Measurements from ENCODE around the gene CFAP107.

Gene CFAP107

DNA sequence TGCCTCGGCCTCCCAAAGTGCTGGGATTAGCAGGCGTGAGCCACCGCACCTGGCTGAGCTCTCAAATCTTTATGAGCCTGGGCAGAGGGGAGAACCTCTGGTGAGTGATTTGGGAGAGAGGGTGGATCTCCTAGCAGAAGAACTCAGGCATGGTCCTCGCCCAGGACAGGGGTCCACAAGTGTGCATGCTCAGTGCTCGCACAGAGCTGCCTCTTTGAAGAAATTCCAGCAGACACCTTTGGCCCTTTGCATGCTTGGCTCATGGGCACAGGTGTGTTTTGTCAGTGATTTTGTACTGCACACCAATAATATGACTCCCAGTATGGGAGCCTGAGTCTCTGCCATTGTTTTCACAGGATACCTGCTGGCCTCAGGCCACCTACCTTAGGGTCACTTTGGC lies 15.8 kb downstream of the CFAP107 start:
- no peak overlapping the region for H3K27ac ChIP-seq

GRCh38 chr1:12762766-12763165 lies 16.8 kb downstream of the CFAP107 start:
- H3K27ac ChIP-seq = no peak overlapping the region
- no peak for TF ChIP-seq CTCF (conservative IDR thresholded peaks at IDR 0.05)

More for the DNA sequence above, 15.8 kb downstream of the CFAP107 start:
- no peak for TF ChIP-seq CTCF (conservative IDR thresholded peaks at IDR 0.05)

- TF ChIP-seq CTCF (conservative IDR thresholded peaks at IDR 0.05) = no peak
- no peak overlapping the region for H3K27ac ChIP-seq
Measured at GRCh38 chr1:12763479-12763878, 17.5 kb downstream of the CFAP107 start.

GRCh38 chr1:12764016-12764415 lies 18.0 kb downstream of the CFAP107 start:
- TF ChIP-seq CTCF (conservative IDR thresholded peaks at IDR 0.05) = no peak
- no peak overlapping the region for H3K27ac ChIP-seq

DNA sequence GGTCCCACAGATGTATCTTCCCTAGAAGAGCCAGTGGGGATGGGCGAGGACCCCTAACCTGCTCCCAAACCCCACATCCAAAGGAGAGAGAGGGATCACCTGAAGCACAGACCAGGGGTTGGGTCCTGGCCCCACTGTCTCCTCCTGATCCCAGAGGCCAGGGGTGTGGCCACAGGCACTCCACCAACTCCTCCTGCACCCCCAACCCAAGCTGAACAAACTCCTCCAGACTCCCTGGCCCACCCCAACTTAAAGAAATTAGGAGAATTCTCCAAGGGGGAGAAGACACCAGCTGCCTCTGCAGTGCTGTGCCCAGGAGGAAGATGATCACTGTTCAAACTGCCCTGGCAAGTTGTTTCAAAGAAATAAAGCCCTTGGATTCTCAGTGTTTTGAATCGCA lies 23.0 kb downstream of the CFAP107 start:
- no peak overlapping the region for H3K27ac ChIP-seq
- no peak for TF ChIP-seq CTCF (conservative IDR thresholded peaks at IDR 0.05)

DNA sequence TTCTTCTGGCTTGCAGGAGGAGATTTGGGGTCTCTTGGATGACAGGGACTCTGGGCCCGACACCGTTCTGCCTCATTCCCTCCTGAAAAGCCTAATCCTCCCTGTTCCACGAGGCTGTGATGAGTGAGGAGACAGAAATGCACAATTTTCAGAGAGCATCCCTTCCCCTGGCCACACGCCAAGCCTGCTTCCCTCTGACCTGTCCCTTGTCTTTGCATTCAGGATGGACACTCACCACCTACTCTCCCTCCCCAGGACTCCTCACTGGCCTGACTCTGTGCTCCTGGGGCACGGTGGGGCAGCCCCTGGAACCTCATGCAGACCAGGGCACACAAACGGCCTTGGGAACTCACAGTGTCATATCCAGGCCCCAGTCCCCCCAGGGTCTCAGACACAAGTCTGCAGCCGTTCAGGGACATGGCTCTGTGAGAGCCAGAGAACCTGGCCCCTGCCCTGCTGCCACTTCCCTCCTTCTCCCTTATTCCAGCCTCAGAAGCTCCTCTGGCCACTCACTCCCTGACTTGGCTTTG lies 24.0 kb downstream of the CFAP107 start:
- no peak overlapping the region for H3K27ac ChIP-seq
- no peak for TF ChIP-seq CTCF (conservative IDR thresholded peaks at IDR 0.05)

DNA sequence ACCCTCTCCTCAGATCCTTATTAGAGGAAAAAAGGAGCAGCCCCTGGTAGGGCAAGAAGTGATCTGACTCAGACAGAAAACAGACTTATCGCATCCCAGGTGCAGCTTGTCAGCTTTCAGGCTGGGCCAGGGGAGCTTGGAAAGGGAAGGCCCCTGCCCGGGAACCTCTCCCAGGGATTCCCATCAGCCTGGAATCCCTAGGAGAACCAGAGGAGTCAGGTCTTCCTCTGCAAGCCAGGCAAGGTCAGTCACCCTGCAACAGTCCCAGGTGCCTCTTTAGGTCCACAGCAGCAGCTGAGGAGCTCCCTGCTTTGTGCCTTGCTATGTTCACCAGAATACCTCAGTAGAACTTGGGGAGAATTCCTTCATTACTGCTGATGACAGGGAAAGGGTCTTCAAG lies 24.6 kb downstream of the CFAP107 start:
- no peak overlapping the region for H3K27ac ChIP-seq
- TF ChIP-seq CTCF (conservative IDR thresholded peaks at IDR 0.05) = no peak

Measured in VCaP (cell line).